Thyroid gland (tissue), 4 donors: ENCODE measurements around the gene ZNF558.

Experiments used
- POLR2A ChIP-seq, 2 donors: fragments of 450-650 bp; IDR thresholded peaks; one replicate each; pipeline ENCODE4 v1.6.1; 2017; ENCODE audit warnings: antibody characterized with exemption in 2 of 2, mild to moderate bottlenecking in 2 of 2, moderate library complexity in 1 of 2
- TF ChIP-seq, protein P1 (sequence below), 6 experiments: fragments of 200-600 bp in 3 of 6; fragments of 450-650 bp in 3 of 6; sonication (generic) in 3 of 6; IDR thresholded peaks; one replicate each; pipeline ENCODE4 v1.5.1; 2016 to 2019; ENCODE audit warnings: antibody characterized with exemption in 6 of 6, mild to moderate bottlenecking in 2 of 6, inconsistent platforms in 1 of 6, moderate library complexity in 1 of 6

- TF ChIP-seq, protein P1, sequence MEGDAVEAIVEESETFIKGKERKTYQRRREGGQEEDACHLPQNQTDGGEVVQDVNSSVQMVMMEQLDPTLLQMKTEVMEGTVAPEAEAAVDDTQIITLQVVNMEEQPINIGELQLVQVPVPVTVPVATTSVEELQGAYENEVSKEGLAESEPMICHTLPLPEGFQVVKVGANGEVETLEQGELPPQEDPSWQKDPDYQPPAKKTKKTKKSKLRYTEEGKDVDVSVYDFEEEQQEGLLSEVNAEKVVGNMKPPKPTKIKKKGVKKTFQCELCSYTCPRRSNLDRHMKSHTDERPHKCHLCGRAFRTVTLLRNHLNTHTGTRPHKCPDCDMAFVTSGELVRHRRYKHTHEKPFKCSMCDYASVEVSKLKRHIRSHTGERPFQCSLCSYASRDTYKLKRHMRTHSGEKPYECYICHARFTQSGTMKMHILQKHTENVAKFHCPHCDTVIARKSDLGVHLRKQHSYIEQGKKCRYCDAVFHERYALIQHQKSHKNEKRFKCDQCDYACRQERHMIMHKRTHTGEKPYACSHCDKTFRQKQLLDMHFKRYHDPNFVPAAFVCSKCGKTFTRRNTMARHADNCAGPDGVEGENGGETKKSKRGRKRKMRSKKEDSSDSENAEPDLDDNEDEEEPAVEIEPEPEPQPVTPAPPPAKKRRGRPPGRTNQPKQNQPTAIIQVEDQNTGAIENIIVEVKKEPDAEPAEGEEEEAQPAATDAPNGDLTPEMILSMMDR (IDR thresholded peaks at IDR 0.05), result no peak
- TF ChIP-seq POLR2A (IDR thresholded peaks at IDR 0.05), result no peak
Observed at GRCh38 chr19:8827277-8827676, 4.8 kb downstream of the ZNF558 start.
